Kidney epithelial cell (primary cell): ENCODE data around the gene CD300C. TPM values are rescaled to one million over a fixed set of nuclear protein-coding genes. Genes with fewer than 3 reads are reported as not detected.
A peak's percentile ranks its signal among the peaks of the same experiment; 100 is the strongest.

Experiments
- DNase-seq: peaks from one replicate; pipeline ENCODE4 v3.0.0-alpha.2; 2010; ENCODE audit warnings: low read depth
- H3K27me3 ChIP-seq: 2 replicates; pipeline ENCODE4 v1.6.0; 2011; ENCODE audit warnings: low read length; ENCODE audit not compliant: control insufficient read depth, insufficient read depth
- H3K36me3 ChIP-seq: 2 replicates; pipeline ENCODE4 v1.5.1; 2011; ENCODE audit warnings: low read length; ENCODE audit not compliant: control insufficient read depth, insufficient read depth
- H3K4me3 ChIP-seq: 2 replicates; pipeline ENCODE4 v1.5.1; 2011; ENCODE audit warnings: low read depth, mild to moderate bottlenecking, control low read depth, low read length
- total RNA-seq: library from RNA; depleted of rRNA; stranded (reverse); fragments of >200 nt; gene quantifications from 2 replicates; pipeline ENCODE4 v1.2.3, GENCODE V29; 2015
- TF ChIP-seq, protein P1 (sequence below): IDR thresholded peaks from 2 replicates; pipeline ENCODE4 v1.5.1; 2011; ENCODE audit warnings: mild to moderate bottlenecking, moderate library complexity, low read length, control low read depth, inconsistent platforms; ENCODE audit not compliant: insufficient read depth, poor library complexity, severe bottlenecking

CD300C gene
- total RNA-seq, 1 donor from 2014 or later, result not detected

GRCh38 chr17:74573169-74573568 lies 27.3 kb upstream of the CD300C start:
- H3K27me3 ChIP-seq, result no peaks in the 10 kb centered on the region
- no peak for DNase-seq
- TF ChIP-seq, protein P1, sequence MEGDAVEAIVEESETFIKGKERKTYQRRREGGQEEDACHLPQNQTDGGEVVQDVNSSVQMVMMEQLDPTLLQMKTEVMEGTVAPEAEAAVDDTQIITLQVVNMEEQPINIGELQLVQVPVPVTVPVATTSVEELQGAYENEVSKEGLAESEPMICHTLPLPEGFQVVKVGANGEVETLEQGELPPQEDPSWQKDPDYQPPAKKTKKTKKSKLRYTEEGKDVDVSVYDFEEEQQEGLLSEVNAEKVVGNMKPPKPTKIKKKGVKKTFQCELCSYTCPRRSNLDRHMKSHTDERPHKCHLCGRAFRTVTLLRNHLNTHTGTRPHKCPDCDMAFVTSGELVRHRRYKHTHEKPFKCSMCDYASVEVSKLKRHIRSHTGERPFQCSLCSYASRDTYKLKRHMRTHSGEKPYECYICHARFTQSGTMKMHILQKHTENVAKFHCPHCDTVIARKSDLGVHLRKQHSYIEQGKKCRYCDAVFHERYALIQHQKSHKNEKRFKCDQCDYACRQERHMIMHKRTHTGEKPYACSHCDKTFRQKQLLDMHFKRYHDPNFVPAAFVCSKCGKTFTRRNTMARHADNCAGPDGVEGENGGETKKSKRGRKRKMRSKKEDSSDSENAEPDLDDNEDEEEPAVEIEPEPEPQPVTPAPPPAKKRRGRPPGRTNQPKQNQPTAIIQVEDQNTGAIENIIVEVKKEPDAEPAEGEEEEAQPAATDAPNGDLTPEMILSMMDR, result peak; percentile 8
- no peak overlapping the region for H3K4me3 ChIP-seq
- H3K36me3 ChIP-seq, result no peaks in the 10 kb centered on the region

DNA sequence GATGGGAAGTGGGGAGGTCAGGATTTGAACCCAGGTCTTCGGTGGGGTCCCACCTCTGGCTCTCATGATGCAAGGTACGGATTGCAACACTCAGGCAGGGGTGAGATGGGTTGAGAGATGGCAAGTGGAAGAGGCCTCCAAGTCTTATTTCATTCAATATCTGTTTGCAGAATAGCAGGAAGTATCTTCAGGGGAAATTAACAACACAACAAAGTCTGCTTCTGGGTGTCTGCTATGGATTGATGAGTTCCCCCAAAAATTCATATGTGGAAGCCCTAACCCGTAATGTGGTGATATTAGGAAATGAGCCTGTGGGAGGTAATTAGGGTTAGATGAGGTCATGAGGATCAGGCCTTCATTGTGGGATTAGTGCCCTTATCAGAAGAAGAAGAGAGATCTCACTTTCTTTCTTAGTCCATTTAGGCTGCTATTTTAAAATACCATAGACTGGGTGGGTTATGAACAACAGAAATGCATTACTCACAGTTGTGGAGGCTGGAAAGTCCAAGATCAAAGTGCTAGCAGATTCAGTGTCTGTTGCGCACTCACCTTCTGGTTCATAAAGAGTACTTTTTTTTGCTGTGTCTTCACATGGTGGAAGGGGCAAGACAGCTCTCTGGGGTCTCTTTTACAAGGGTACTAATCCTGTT lies 25.8 kb upstream of the CD300C start:
- no peaks in the 10 kb centered on the region for H3K36me3 ChIP-seq
- no peak for DNase-seq
- TF ChIP-seq, protein P1, result no peak
- no peaks in the 10 kb centered on the region for H3K27me3 ChIP-seq
- H3K4me3 ChIP-seq, result no peak overlapping the region

- H3K27me3 ChIP-seq, result no peaks in the 10 kb centered on the region
- peak; percentile 98 for DNase-seq
- no peaks in the 10 kb centered on the region for H3K36me3 ChIP-seq
- no peak overlapping the region for H3K4me3 ChIP-seq
- TF ChIP-seq, protein P1, result no peak
Observed at GRCh38 chr17:74569020-74570003, 23.4 kb upstream of the CD300C start.

- DNase-seq, result no peak
- no peak overlapping the region for H3K4me3 ChIP-seq
- H3K36me3 ChIP-seq, result no peaks in the 10 kb centered on the region
- no peaks in the 10 kb centered on the region for H3K27me3 ChIP-seq
- TF ChIP-seq, protein P1, result no peak
Observed at GRCh38 chr17:74568106-74568873, 22.4 kb upstream of the CD300C start.

- TF ChIP-seq, protein P1, result no peak
- no peak within 1 kb of the TSS for H3K4me3 ChIP-seq
- H3K27me3 ChIP-seq, result no peaks in the 10 kb centered on the region
- no peak for DNase-seq
- no peaks in the 10 kb centered on the region for H3K36me3 ChIP-seq
Observed at GRCh38 chr17:74567397-74567796, 21.5 kb upstream of the CD300C start, which contains the start of gene CD300H. Gene CD300H, minus strand, starts transcription at chr17:74567509.
